HEK293T (cell line): ENCODE data around the gene CACHD1.

Experiments used
- CTCF ChIA-PET: fragments of 350-600 bp; formaldehyde crosslinking; extraction: SDS; loops from one replicate; lab custom pipeline; 2021; ENCODE audit warnings: antibody characterized with exemption, inconsistent platforms; lab: Yijun Ruan, JAX
- POLR2A ChIA-PET: fragments of 350-600 bp; formaldehyde crosslinking; extraction: SDS; loops from one replicate; lab custom pipeline; 2020; ENCODE audit warnings: antibody characterized with exemption, inconsistent platforms; lab: Yijun Ruan, JAX
- DNase-seq: peaks from one replicate; pipeline ENCODE4 v3.0.0; 2012; ENCODE audit warnings: mixed read lengths; ENCODE audit errors: extremely low spot score
- ARNT ChIP-seq: fragments of 450-650 bp; IDR thresholded peaks from 2 replicates; pipeline ENCODE4 v1.6.1; 2017; ENCODE audit warnings: mild to moderate bottlenecking
- BHLHE40 ChIP-seq: fragments of 450-650 bp; IDR thresholded peaks from 2 replicates; pipeline ENCODE4 v1.6.1; 2016; ENCODE audit warnings: mild to moderate bottlenecking, moderate library complexity, borderline replicate concordance
- CTBP1 ChIP-seq: fragments of 450-650 bp; IDR thresholded peaks from 2 replicates; pipeline ENCODE4 v1.6.1; 2016; ENCODE audit warnings: borderline replicate concordance
- ELF4 ChIP-seq: fragments of 450-650 bp; IDR thresholded peaks from 2 replicates; pipeline ENCODE4 v1.6.1; 2017; ENCODE audit warnings: antibody characterized with exemption
- FOXA1 ChIP-seq: fragments of 450-650 bp; IDR thresholded peaks from 2 replicates; pipeline ENCODE4 v1.6.1; 2016; ENCODE audit warnings: mild to moderate bottlenecking
- FOXK2 ChIP-seq: fragments of 450-650 bp; IDR thresholded peaks from 2 replicates; pipeline ENCODE4 v1.6.1; 2016; ENCODE audit warnings: mild to moderate bottlenecking
- FOXM1 ChIP-seq: fragments of 450-650 bp; IDR thresholded peaks from 2 replicates; pipeline ENCODE4 v1.6.1; 2017; ENCODE audit warnings: mild to moderate bottlenecking, borderline replicate concordance
- HDGF ChIP-seq: fragments of 450-650 bp; IDR thresholded peaks from 2 replicates; pipeline ENCODE4 v1.6.1; 2017; ENCODE audit warnings: antibody characterized with exemption, borderline replicate concordance
- L3MBTL2 ChIP-seq: fragments of 450-650 bp; conservative IDR thresholded peaks from 2 replicates; pipeline ENCODE4 v1.6.1; 2016; ENCODE audit warnings: mild to moderate bottlenecking
- LEF1 ChIP-seq: fragments of 450-650 bp; IDR thresholded peaks from 2 replicates; pipeline ENCODE4 v1.6.1; 2017; ENCODE audit warnings: mild to moderate bottlenecking, borderline replicate concordance
- NFRKB ChIP-seq: fragments of 450-650 bp; IDR thresholded peaks from 2 replicates; pipeline ENCODE4 v1.6.1; 2016; ENCODE audit warnings: mild to moderate bottlenecking, moderate library complexity
- PKNOX1 ChIP-seq: fragments of 450-650 bp; IDR thresholded peaks from 2 replicates; pipeline ENCODE4 v1.6.1; 2016
- SP1 ChIP-seq: fragments of 450-650 bp; IDR thresholded peaks from 2 replicates; pipeline ENCODE4 v1.6.1; 2017
- SUZ12 ChIP-seq: fragments of 450-650 bp; IDR thresholded peaks from 2 replicates; pipeline ENCODE4 v1.6.1; 2016; ENCODE audit warnings: mild to moderate bottlenecking
- TARDBP ChIP-seq: fragments of 450-650 bp; IDR thresholded peaks from 2 replicates; pipeline ENCODE4 v1.6.1; 2016
- ZNF384 ChIP-seq: fragments of 450-650 bp; IDR thresholded peaks from 2 replicates; pipeline ENCODE4 v1.6.1; 2016

The CACHD1 gene

GRCh38 chr1:64575881-64576676 lies 106.2 kb downstream of the CACHD1 start:
- ChIA-PET CTCF (interaction anchor here (0.7 kb wide), 1 partner anchor 60 kb away, joined by 3 read pairs; no protein-coding TSS in a partner anchor), POLR2A (no interaction called here)
- TF ChIP-seq TARDBP (no peak), LEF1 (no peak), ELF4 (no peak), FOXK2 (no peak), HDGF (no peak), PKNOX1 (no peak), BHLHE40 (no peak), SP1 (no peak), CTBP1 (no peak), NFRKB (no peak), SUZ12 (no peak), ZNF384 (no peak), ARNT (no peak), FOXA1 (no peak)
- no peak for DNase-seq

- DNase-seq = no peak
- ChIA-PET CTCF (interaction anchor here (0.9 kb wide), 1 partner anchor 14 kb away, joined by 3 read pairs; no protein-coding TSS in a partner anchor), POLR2A (no interaction called here)
- no peak for TF ChIP-seq BHLHE40
- no peak for TF ChIP-seq NFRKB
These were observed 108.5 kb downstream of the CACHD1 start for GRCh38 chr1:64578270-64578973.

- no peak for TF ChIP-seq ARNT
- TF ChIP-seq PKNOX1 = no peak
- TF ChIP-seq TARDBP = no peak
- no peak for TF ChIP-seq NFRKB
- TF ChIP-seq SUZ12 = no peak
- no peak for TF ChIP-seq FOXA1
- no peak for TF ChIP-seq L3MBTL2
- TF ChIP-seq LEF1 = no peak
- TF ChIP-seq HDGF = no peak
- TF ChIP-seq FOXK2 = no peak
- no peak for TF ChIP-seq FOXM1
- no peak for TF ChIP-seq ZNF384
- TF ChIP-seq BHLHE40 = no peak
- no peak for TF ChIP-seq SP1
- no peak for TF ChIP-seq CTBP1
- DNase-seq = no peak
- ChIA-PET CTCF (no interaction called here), POLR2A (no interaction called here)
These were observed 109.8 kb downstream of the CACHD1 start for GRCh38 chr1:64579767-64580166.

- ChIA-PET CTCF (no interaction called here), POLR2A (no interaction called here)
- no peak for DNase-seq
- no peak for TF ChIP-seq ARNT
- no peak for TF ChIP-seq FOXK2
- TF ChIP-seq NFRKB = no peak
- no peak for TF ChIP-seq LEF1
- TF ChIP-seq ZNF384 = no peak
- no peak for TF ChIP-seq SP1
- TF ChIP-seq L3MBTL2 = no peak
- no peak for TF ChIP-seq PKNOX1
- no peak for TF ChIP-seq BHLHE40
- no peak for TF ChIP-seq TARDBP
- TF ChIP-seq FOXM1 = no peak
- TF ChIP-seq SUZ12 = no peak
- no peak for TF ChIP-seq ELF4
- TF ChIP-seq FOXA1 = no peak
- TF ChIP-seq CTBP1 = no peak
- no peak for TF ChIP-seq HDGF
These were observed 111.4 kb downstream of the CACHD1 start for GRCh38 chr1:64581135-64581842.

- ChIA-PET CTCF (no interaction called here), POLR2A (no interaction called here)
- no peak for DNase-seq
- TF ChIP-seq LEF1 (no peak), ARNT (no peak), FOXA1 (no peak), ZNF384 (no peak), BHLHE40 (no peak), SUZ12 (no peak)
These were observed 111.9 kb downstream of the CACHD1 start for GRCh38 chr1:64581843-64582185.

GRCh38 chr1:64584479-64584878 lies 114.5 kb downstream of the CACHD1 start:
- no peak for DNase-seq
- no peak for TF ChIP-seq ELF4
- no peak for TF ChIP-seq ZNF384
- no peak for TF ChIP-seq FOXM1
- no peak for TF ChIP-seq NFRKB
- TF ChIP-seq FOXA1 = no peak
- TF ChIP-seq L3MBTL2 = no peak
- no peak for TF ChIP-seq HDGF
- no peak for TF ChIP-seq TARDBP
- TF ChIP-seq FOXK2 = no peak
- no peak for TF ChIP-seq LEF1
- TF ChIP-seq SP1 = no peak
- TF ChIP-seq CTBP1 = no peak
- no peak for TF ChIP-seq PKNOX1
- no peak for TF ChIP-seq BHLHE40
- TF ChIP-seq ARNT = no peak
- no peak for TF ChIP-seq SUZ12
- ChIA-PET CTCF (no interaction called here), POLR2A (no interaction called here)
